ENCODE data around the gene CYP4F22. TPM values are rescaled to one million over a fixed set of nuclear protein-coding genes. Genes with fewer than 3 reads are reported as not detected.

Gene CYP4F22
- total and polyA plus RNA-seq, 9 of the 15 experiments (the other 6 are each of a cell fraction or from before 2014, with no cell fraction given): not detected

DNA sequence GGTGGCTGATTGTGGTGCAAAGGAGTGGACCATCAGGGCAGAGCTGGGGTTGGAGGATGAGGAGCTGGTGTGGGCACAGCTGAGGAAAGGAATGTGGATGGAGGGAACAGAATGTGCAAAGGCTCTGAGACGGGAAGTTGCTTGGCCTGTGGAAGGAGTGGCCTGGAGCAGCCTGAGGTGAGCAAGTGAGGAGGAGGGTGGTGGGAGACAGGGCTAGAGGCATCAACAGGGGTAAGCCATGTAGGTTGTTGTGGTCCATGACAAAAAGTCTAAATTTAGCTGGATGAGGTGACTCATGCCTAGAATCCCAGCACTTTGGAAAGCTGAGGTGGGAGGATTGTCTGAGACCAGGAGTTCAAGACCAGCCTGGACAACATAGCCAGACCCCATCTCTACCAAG, 9.5 kb downstream of the CYP4F22 start:
- Histone ChIP-seq H4K20me1 (replicated peaks; ENCODE audit: control insufficient read depth, insufficient read depth, low read length) (no peaks in the 10 kb centered on the region), H2AFZ (ENCODE audit: low read depth, low read length) (no peak overlapping the region), H3K79me2 (ENCODE audit: control insufficient read depth, insufficient read depth, low read length) (no peaks in the 10 kb centered on the region), H3K9ac (ENCODE audit: insufficient read depth in 1 of 2, low read depth in 2 of 2, low read length in 2 of 2) (no peak overlapping the region), H3K27me3 (ENCODE audit: control insufficient read depth in 2 of 2, insufficient read depth in 2 of 2, low read length in 2 of 2) (peaks cover 5 to 30% of the 10 kb centered on the region in 2 experiments; a peak in 3 of 5 replicates), H3K9me3 (replicated peaks; ENCODE audit: control insufficient read depth, insufficient read depth, low read depth, low read length) (peaks cover 3% of the 10 kb centered on the region; the same call in 1 of the 2 replicates), H3K4me1 (replicated peaks in 1 of 2; ENCODE audit: control insufficient read depth in 2 of 2, insufficient read depth in 2 of 2, low read length in 2 of 2) (no peaks in the 10 kb centered on the region), H3K9me1 (ENCODE audit: control insufficient read depth, insufficient read depth, low read length) (no peaks in the 10 kb centered on the region), H3K4me2 (ENCODE audit: insufficient read depth, low read length) (no peak overlapping the region), H3K4me3 (no peak overlapping the region), H3K36me3 (ENCODE audit: control insufficient read depth, insufficient read depth, low read length) (no peaks in the 10 kb centered on the region), H3K27ac (ENCODE audit: extremely low read depth, low read depth, low read length) (no peak overlapping the region)
- intact Hi-C loops (cut with micrococcal nuclease): no loop called here
- in situ Hi-C loops (cut with MboI): no loop called here
- FAIRE-seq: no peak
- no TSS peak for BruUV-seq (replicated peaks)
- 22% methylated on average over 1 of the region's 1 CpG for WGBS (ENCODE audit: insufficient coverage, low coverage, missing lambda C conversion rate)
- no peak for DNase-seq (ENCODE audit: extremely low read depth in 1 of 4, low spot score in 3 of 4)
- no peak for TF ChIP-seq NFRKB (IDR thresholded peaks at IDR 0.05; ENCODE audit: low read depth)
- no peak for TF ChIP-seq HLTF (IDR thresholded peaks at IDR 0.05)
- TF ChIP-seq ELF2 (CRISPR knock-in tag; IDR thresholded peaks at IDR 0.05): no peak
- no peak for TF ChIP-seq BHLHE40 (IDR thresholded peaks at IDR 0.05; ENCODE audit: low read length)
- TF ChIP-seq HIVEP1 (CRISPR knock-in tag; IDR thresholded peaks at IDR 0.05): no peak
- no peak for TF ChIP-seq ZNF699 (CRISPR knock-in tag; IDR thresholded peaks at IDR 0.05; ENCODE audit: insufficient replicate concordance)
- TF ChIP-seq RCOR1 (IDR thresholded peaks at IDR 0.05; ENCODE audit: borderline replicate concordance in 1 of 2, low read depth in 2 of 2, low read length in 2 of 2): no peak
- TF ChIP-seq RBM15 (IDR thresholded peaks at IDR 0.05; ENCODE audit: insufficient read depth, low read length): no peak
- TF ChIP-seq RHOXF2B (CRISPR knock-in tag; conservative IDR thresholded peaks at IDR 0.05): no peak
- no peak for TF ChIP-seq SRSF1 (IDR thresholded peaks at IDR 0.05; ENCODE audit: low read depth, low read length)
- TF ChIP-seq, protein P1, sequence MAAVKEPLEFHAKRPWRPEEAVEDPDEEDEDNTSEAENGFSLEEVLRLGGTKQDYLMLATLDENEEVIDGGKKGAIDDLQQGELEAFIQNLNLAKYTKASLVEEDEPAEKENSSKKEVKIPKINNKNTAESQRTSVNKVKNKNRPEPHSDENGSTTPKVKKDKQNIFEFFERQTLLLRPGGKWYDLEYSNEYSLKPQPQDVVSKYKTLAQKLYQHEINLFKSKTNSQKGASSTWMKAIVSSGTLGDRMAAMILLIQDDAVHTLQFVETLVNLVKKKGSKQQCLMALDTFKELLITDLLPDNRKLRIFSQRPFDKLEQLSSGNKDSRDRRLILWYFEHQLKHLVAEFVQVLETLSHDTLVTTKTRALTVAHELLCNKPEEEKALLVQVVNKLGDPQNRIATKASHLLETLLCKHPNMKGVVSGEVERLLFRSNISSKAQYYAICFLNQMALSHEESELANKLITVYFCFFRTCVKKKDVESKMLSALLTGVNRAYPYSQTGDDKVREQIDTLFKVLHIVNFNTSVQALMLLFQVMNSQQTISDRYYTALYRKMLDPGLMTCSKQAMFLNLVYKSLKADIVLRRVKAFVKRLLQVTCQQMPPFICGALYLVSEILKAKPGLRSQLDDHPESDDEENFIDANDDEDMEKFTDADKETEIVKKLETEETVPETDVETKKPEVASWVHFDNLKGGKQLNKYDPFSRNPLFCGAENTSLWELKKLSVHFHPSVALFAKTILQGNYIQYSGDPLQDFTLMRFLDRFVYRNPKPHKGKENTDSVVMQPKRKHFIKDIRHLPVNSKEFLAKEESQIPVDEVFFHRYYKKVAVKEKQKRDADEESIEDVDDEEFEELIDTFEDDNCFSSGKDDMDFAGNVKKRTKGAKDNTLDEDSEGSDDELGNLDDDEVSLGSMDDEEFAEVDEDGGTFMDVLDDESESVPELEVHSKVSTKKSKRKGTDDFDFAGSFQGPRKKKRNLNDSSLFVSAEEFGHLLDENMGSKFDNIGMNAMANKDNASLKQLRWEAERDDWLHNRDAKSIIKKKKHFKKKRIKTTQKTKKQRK (IDR thresholded peaks at IDR 0.05; ENCODE audit: borderline replicate concordance, low read depth, low read length): no peak
- TF ChIP-seq ZNF316 (IDR thresholded peaks at IDR 0.05): no peak
- TF ChIP-seq L3MBTL2 (IDR thresholded peaks at IDR 0.05): no peak
- TF ChIP-seq, protein P2, sequence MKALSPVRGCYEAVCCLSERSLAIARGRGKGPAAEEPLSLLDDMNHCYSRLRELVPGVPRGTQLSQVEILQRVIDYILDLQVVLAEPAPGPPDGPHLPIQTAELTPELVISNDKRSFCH (CRISPR knock-in tag; IDR thresholded peaks at IDR 0.05): no peak
- TF ChIP-seq, protein P2 (tag; IDR thresholded peaks at IDR 0.05): no peak
- TF ChIP-seq, protein P3, sequence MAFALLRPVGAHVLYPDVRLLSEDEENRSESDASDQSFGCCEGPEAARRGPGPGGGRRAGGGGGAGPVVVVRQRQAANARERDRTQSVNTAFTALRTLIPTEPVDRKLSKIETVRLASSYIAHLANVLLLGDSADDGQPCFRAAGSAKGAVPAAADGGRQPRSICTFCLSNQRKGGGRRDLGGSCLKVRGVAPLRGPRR (CRISPR knock-in tag; IDR thresholded peaks at IDR 0.05): no peak
- TF ChIP-seq ZNF384 (IDR thresholded peaks at IDR 0.05; ENCODE audit: low read depth, low read length): no peak
- no peak for TF ChIP-seq ZNF217 (CRISPR knock-in tag; IDR thresholded peaks at IDR 0.05)
- TF ChIP-seq TRIM24 (IDR thresholded peaks at IDR 0.05): no peak
- ChIA-PET POLR2A (no interaction called here), CTCF (ENCODE audit: low intra/inter-chr PET ratio) (no interaction called here)
- no peak for ATAC-seq

All from K562 (cell line).